Skin of body (tissue), 3 donors: ENCODE results near the gene SNCB. TPM values are rescaled to one million over a fixed set of nuclear protein-coding genes. Genes with fewer than 3 reads are reported as not detected.

Source experiments
- DNase-seq: peaks from one replicate; lab custom pipeline; 2025; lab: John Stamatoyannopoulos, UW
- small RNA-seq: library from RNA; depleted of rRNA; stranded (forward); fragments of <200 nt; gene quantifications from one replicate; pipeline ENCODE3, GENCODE V24; 2014; ENCODE audit warnings: low replicate concordance
- total RNA-seq: library from RNA; depleted of rRNA; stranded (reverse); fragments of >200 nt; gene quantifications from one replicate; pipeline ENCODE4 v1.2.3, GENCODE V29; 2014

The SNCB gene
- total RNA-seq, 1 donor from 2014 or later, result 0.39 TPM

GRCh38 chr5:176577312-176578176, 52.8 kb downstream of the SNCB start:
- DNase-seq, result no peak

- DNase-seq, result no peak
These were observed 54.6 kb downstream of the SNCB start for GRCh38 chr5:176575488-176576422.

DNA sequence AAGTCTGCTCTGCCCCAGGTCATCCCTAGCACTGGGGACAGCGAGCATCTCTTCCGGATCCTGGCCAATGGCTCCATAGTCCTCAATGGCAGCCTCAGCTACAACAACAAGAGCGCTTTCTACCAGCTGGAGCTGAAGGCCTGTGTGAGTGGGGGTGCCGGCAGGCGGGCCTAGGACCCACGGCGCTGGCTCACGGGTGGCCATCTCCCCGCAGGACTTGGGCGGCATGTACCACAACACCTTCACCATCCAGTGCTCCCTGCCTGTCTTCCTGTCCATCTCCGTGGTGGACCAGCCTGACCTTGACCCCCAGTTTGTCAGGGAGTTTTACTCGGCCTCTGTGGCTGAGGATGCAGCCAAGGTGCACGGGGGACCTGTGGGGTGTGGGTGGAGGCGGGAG, 55.3 kb downstream of the SNCB start:
- no peak for DNase-seq

DNA sequence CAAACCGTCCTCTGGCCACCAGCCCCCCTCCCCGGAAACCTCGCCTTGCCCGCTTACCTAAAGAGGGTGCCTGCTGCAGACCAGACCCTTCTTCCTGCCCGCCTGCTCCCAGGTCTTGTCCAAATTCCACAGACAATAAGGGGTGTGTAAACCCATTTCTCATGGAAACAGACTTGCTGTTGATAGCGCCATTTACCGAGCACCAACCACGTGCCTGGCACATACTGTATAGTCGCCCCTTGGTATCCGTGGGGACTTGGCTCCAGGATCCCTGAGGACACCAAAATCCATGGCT, 56.1 kb downstream of the SNCB start:
- DNase-seq, result no peak

DNA sequence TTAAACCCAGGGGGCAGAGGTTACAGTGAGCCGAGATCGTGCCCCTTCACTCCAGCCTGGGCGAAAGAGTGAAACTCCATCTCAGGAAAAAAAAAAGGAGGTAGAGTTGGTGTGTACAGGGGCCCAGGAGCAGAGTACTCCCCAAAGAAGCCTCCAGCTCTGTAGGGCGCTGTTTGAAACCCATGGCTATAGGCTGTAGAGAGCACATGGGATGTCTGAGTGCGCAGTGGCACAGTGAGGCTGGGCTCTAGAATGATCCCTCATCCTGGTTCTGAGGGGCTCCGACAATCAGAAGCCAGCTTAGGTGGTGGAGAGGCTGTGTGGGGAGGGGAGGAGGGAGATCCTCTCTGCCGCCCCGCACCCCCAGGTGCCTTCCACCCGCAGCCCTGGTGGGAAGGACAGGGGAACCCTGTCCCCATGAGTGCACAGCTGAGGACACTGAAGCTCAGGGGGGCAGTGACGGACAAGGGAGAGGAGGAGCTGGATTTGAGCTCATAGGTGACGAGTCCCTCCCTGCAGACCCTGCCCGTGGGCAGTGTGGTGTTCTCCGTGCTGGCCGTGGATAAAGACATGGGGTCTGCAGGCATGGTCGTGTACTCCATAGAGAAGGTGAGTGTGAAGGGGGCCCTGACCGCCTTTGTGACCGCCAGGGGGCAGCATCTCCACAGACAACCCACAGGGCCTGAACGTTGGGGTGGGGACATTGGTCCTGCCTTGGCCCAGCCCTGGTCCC, 56.6 kb downstream of the SNCB start:
- DNase-seq, result no peak

Small RNAs within 50 kb of the gene (small RNA-seq; reads per million reads assigned to genes)
- gene MIR4281, result not detected

Other genes with a start within 250 kb of the SNCB start
- 11.6 TPM for gene NOP16, start 241.9 kb downstream of the SNCB start, total RNA-seq
- 69.9 TPM for gene HIGD2A, start 241.8 kb downstream of the SNCB start, total RNA-seq
- gene CLTB, start 214.0 kb downstream of the SNCB start, total RNA-seq, result 63.0 TPM
- 32.4 TPM for gene FAF2, start 182.1 kb downstream of the SNCB start, total RNA-seq
- gene RNF44, start 93.1 kb downstream of the SNCB start, total RNA-seq, result 9.5 TPM
- gene CDHR2, start 81.2 kb downstream of the SNCB start, total RNA-seq, result not detected
- gene GPRIN1, start 20.4 kb downstream of the SNCB start, total RNA-seq, result 4.8 TPM
- not detected for gene EIF4E1B, start 141 bp upstream of the SNCB start, total RNA-seq
- gene TSPAN17, start 16.9 kb upstream of the SNCB start, total RNA-seq, result 16.6 TPM
- 0.30 TPM for gene UNC5A, start 180.0 kb upstream of the SNCB start, total RNA-seq